CD8-positive, alpha-beta memory T cell (primary cell): ENCODE measurements around the gene CASQ2. TPM values are rescaled to one million over a fixed set of nuclear protein-coding genes. Genes with fewer than 3 reads are reported as not detected.

Experiments
- CTCF ChIA-PET: fragments of 350-600 bp; sonication (Branson Sonifier 250); formaldehyde crosslinking; loops from one replicate; lab custom pipeline; 2021; ENCODE audit warnings: antibody characterized with exemption; lab: Charles Lee
- POLR2A ChIA-PET: fragments of 350-600 bp; sonication (Branson Sonifier 250); formaldehyde crosslinking; loops from one replicate; lab custom pipeline; 2021; ENCODE audit warnings: antibody characterized with exemption; lab: Charles Lee
- DNase-seq, 5 donors: peaks; one replicate each; pipeline versions ENCODE4 v3.0.0 to v3.0.0-alpha.2; 2020 to 2022; ENCODE audit warnings: mixed read lengths in 1 of 5
- H3K27ac ChIP-seq: one replicate; pipeline ENCODE4 v1.7.0; 2013; ENCODE audit warnings: low read depth, mild to moderate bottlenecking, low read length, moderate library complexity
- H3K27me3 ChIP-seq: 2 replicates; pipeline ENCODE4 v1.7.0; 2013; ENCODE audit warnings: low read length, mild to moderate bottlenecking; ENCODE audit not compliant: insufficient read depth, poor library complexity, severe bottlenecking
- H3K36me3 ChIP-seq: 2 replicates; pipeline ENCODE4 v1.7.0; 2013; ENCODE audit warnings: mild to moderate bottlenecking, low read length, moderate library complexity; ENCODE audit not compliant: insufficient read depth
- H3K4me1 ChIP-seq: 2 replicates; pipeline ENCODE4 v1.7.0; 2013; ENCODE audit warnings: mild to moderate bottlenecking, low read length, moderate library complexity; ENCODE audit not compliant: insufficient read depth
- H3K4me3 ChIP-seq: 2 replicates; pipeline ENCODE4 v1.7.0; 2013; ENCODE audit warnings: mild to moderate bottlenecking, low read length
- H3K9me3 ChIP-seq: 2 replicates; pipeline ENCODE4 v1.7.0; 2013; ENCODE audit warnings: mild to moderate bottlenecking, low read length
- H3K27ac Mint-ChIP-seq, 8 donors: one replicate each; pipeline ENCODE4 v1.8.0; 2020 to 2021; ENCODE audit warnings: mixed read lengths in 8 of 8, mild to moderate bottlenecking in 6 of 8, inconsistent platforms in 3 of 8, moderate library complexity in 3 of 8
- H3K27me3 Mint-ChIP-seq, 2 donors: one replicate each; pipeline ENCODE4 v1.8.0; 2020 to 2021; ENCODE audit warnings: mixed read lengths in 2 of 2, mild to moderate bottlenecking in 1 of 2, moderate library complexity in 1 of 2
- H3K36me3 Mint-ChIP-seq, 3 donors: one replicate each; pipeline ENCODE4 v1.8.0; 2020 to 2021; ENCODE audit warnings: mixed read lengths in 3 of 3, inconsistent platforms in 1 of 3, mild to moderate bottlenecking in 1 of 3
- H3K4me1 Mint-ChIP-seq, 3 donors: one replicate each; pipeline ENCODE4 v1.8.0; 2020 to 2021; ENCODE audit warnings: mixed read lengths in 3 of 3, inconsistent platforms in 1 of 3, mild to moderate bottlenecking in 1 of 3
- H3K4me3 Mint-ChIP-seq, 7 donors: one replicate each; pipeline ENCODE4 v1.8.0; 2020 to 2021; ENCODE audit warnings: mixed read lengths in 7 of 7, mild to moderate bottlenecking in 6 of 7, moderate library complexity in 4 of 7, inconsistent platforms in 2 of 7
- H3K9me3 Mint-ChIP-seq, 5 donors: one replicate each; pipeline ENCODE4 v1.8.0; 2020 to 2022; ENCODE audit warnings: mixed read lengths in 5 of 5, mild to moderate bottlenecking in 3 of 5, moderate library complexity in 2 of 5, inconsistent platforms in 1 of 5
- polyA plus RNA-seq: library from polyadenylated mRNA; unstranded; fragments of 300-500 nt; fragmentation: Illumina TruSeq; gene quantifications from one replicate; pipeline ENCODE4 v1.2.3, GENCODE V29; 2021
- total RNA-seq, 2 experiments: library from RNA; stranded (reverse); gene quantifications; one replicate each; pipeline ENCODE4 v1.2.3, GENCODE V29; 2021

CASQ2 gene
- total and polyA plus RNA-seq, 3 experiments from 2014 or later, result not detected

- Histone ChIP-seq H3K27ac (no peak overlapping the region), H3K4me3 (no peak overlapping the region), H3K27me3 (no peaks in the 10 kb centered on the region), H3K36me3 (no peaks in the 10 kb centered on the region), H3K4me1 (no peaks in the 10 kb centered on the region), H3K9me3 (no peaks in the 10 kb centered on the region)
- peak overlapping the region in 1 of 8 donors; percentile 43 for H3K27ac Mint-ChIP-seq
- no peak for DNase-seq
- H3K36me3 Mint-ChIP-seq, result peaks cover 0 to 5% (median 1%) of the 10 kb centered on the region in 3 donors
- H3K4me3 Mint-ChIP-seq, result no peak overlapping the region
- peaks cover 0 to 8% (median 0%) of the 10 kb centered on the region in 3 donors for H3K4me1 Mint-ChIP-seq
- ChIA-PET POLR2A (no interaction called here), CTCF (interaction anchor here (1.0 kb wide), 1 partner anchor 11 kb away, joined by 4 read pairs; no protein-coding TSS in a partner anchor)
- H3K9me3 Mint-ChIP-seq, result no peaks in the 10 kb centered on the region
- no peaks in the 10 kb centered on the region for H3K27me3 Mint-ChIP-seq
Observed at GRCh38 chr1:115661157-115661556, 107.4 kb downstream of the CASQ2 start.

- no peaks in the 10 kb centered on the region for H3K9me3 ChIP-seq
- H3K36me3 Mint-ChIP-seq, result peaks cover 0 to 5% (median 1%) of the 10 kb centered on the region in 3 donors
- no peak overlapping the region for H3K27ac Mint-ChIP-seq
- ChIA-PET POLR2A (no interaction called here), CTCF (interaction anchor here (1.0 kb wide), 1 partner anchor 12 kb away, joined by 4 read pairs; no protein-coding TSS in a partner anchor)
- no peaks in the 10 kb centered on the region for H3K27me3 ChIP-seq
- H3K4me3 Mint-ChIP-seq, result no peak overlapping the region
- H3K27ac ChIP-seq, result no peak overlapping the region
- H3K36me3 ChIP-seq, result no peaks in the 10 kb centered on the region
- no peaks in the 10 kb centered on the region for H3K9me3 Mint-ChIP-seq
- no peaks in the 10 kb centered on the region for H3K27me3 Mint-ChIP-seq
- DNase-seq, result no peak
- no peaks in the 10 kb centered on the region for H3K4me1 ChIP-seq
- H3K4me1 Mint-ChIP-seq, result peaks cover 0 to 8% (median 3%) of the 10 kb centered on the region in 3 donors
- no peak overlapping the region for H3K4me3 ChIP-seq
Observed at GRCh38 chr1:115660151-115660550, 108.4 kb downstream of the CASQ2 start.

- Mint-ChIP-seq H3K27ac (no peak overlapping the region), H3K36me3 (peaks cover 0 to 1% (median 0%) of the 10 kb centered on the region in 3 donors), H3K4me1 (peaks cover 0 to 8% (median 3%) of the 10 kb centered on the region in 3 donors), H3K4me3 (no peak overlapping the region), H3K27me3 (no peaks in the 10 kb centered on the region), H3K9me3 (no peaks in the 10 kb centered on the region)
- Histone ChIP-seq H3K27me3 (no peaks in the 10 kb centered on the region), H3K27ac (no peak overlapping the region), H3K9me3 (no peaks in the 10 kb centered on the region), H3K36me3 (no peaks in the 10 kb centered on the region), H3K4me1 (no peaks in the 10 kb centered on the region), H3K4me3 (no peak overlapping the region)
- no peak for DNase-seq
- CTCF ChIA-PET, result no interaction called here
- POLR2A ChIA-PET, result no interaction called here
Observed at GRCh38 chr1:115658646-115659045, 109.9 kb downstream of the CASQ2 start.

GRCh38 chr1:115656461-115657077 lies 111.9 kb downstream of the CASQ2 start:
- no peaks in the 10 kb centered on the region for H3K27me3 Mint-ChIP-seq
- peaks cover 0 to 8% (median 3%) of the 10 kb centered on the region in 3 donors for H3K4me1 Mint-ChIP-seq
- H3K9me3 Mint-ChIP-seq, result no peaks in the 10 kb centered on the region
- DNase-seq, result no peak
- no peaks in the 10 kb centered on the region for H3K36me3 ChIP-seq
- no peak overlapping the region for H3K4me3 ChIP-seq
- no peaks in the 10 kb centered on the region for H3K9me3 ChIP-seq
- no peaks in the 10 kb centered on the region for H3K4me1 ChIP-seq
- no peaks in the 10 kb centered on the region for H3K27me3 ChIP-seq
- ChIA-PET POLR2A (no interaction called here), CTCF (no interaction called here)
- H3K27ac Mint-ChIP-seq, result no peak overlapping the region
- H3K27ac ChIP-seq, result no peak overlapping the region
- no peak overlapping the region for H3K4me3 Mint-ChIP-seq
- peaks cover 0 to 3% (median 1%) of the 10 kb centered on the region in 3 donors for H3K36me3 Mint-ChIP-seq

GRCh38 chr1:115655916-115656315 lies 112.6 kb downstream of the CASQ2 start:
- Histone ChIP-seq H3K4me1 (no peaks in the 10 kb centered on the region), H3K27ac (no peak overlapping the region), H3K9me3 (no peaks in the 10 kb centered on the region), H3K27me3 (no peaks in the 10 kb centered on the region), H3K4me3 (no peak overlapping the region), H3K36me3 (no peaks in the 10 kb centered on the region)
- Mint-ChIP-seq H3K36me3 (peaks cover 0 to 3% (median 1%) of the 10 kb centered on the region in 3 donors), H3K27ac (no peak overlapping the region), H3K9me3 (no peaks in the 10 kb centered on the region), H3K4me1 (peaks cover 0 to 8% (median 3%) of the 10 kb centered on the region in 3 donors), H3K27me3 (no peaks in the 10 kb centered on the region), H3K4me3 (no peak overlapping the region)
- ChIA-PET CTCF (no interaction called here), POLR2A (no interaction called here)
- no peak for DNase-seq

GRCh38 chr1:115655306-115655663 lies 113.2 kb downstream of the CASQ2 start:
- Mint-ChIP-seq H3K4me1 (peaks cover 0 to 8% (median 3%) of the 10 kb centered on the region in 3 donors), H3K27me3 (no peaks in the 10 kb centered on the region), H3K9me3 (no peaks in the 10 kb centered on the region), H3K36me3 (peaks cover 0 to 3% (median 1%) of the 10 kb centered on the region in 3 donors), H3K4me3 (no peak overlapping the region), H3K27ac (no peak overlapping the region)
- Histone ChIP-seq H3K36me3 (no peaks in the 10 kb centered on the region), H3K4me3 (no peak overlapping the region), H3K27ac (peak overlapping the region; percentile 22), H3K4me1 (no peaks in the 10 kb centered on the region), H3K27me3 (no peaks in the 10 kb centered on the region), H3K9me3 (no peaks in the 10 kb centered on the region)
- POLR2A ChIA-PET, result no interaction called here
- DNase-seq, result no peak
- CTCF ChIA-PET, result no interaction called here

GRCh38 chr1:115654663-115655305 lies 113.7 kb downstream of the CASQ2 start:
- Histone ChIP-seq H3K27ac (peak overlapping the region; percentile 22), H3K36me3 (no peaks in the 10 kb centered on the region), H3K9me3 (no peaks in the 10 kb centered on the region), H3K27me3 (no peaks in the 10 kb centered on the region), H3K4me3 (no peak overlapping the region), H3K4me1 (no peaks in the 10 kb centered on the region)
- POLR2A ChIA-PET, result no interaction called here
- Mint-ChIP-seq H3K27me3 (no peaks in the 10 kb centered on the region), H3K4me3 (no peak overlapping the region), H3K4me1 (peaks cover 0 to 8% (median 3%) of the 10 kb centered on the region in 3 donors), H3K27ac (peak overlapping the region in 1 of 8 donors; percentile 65), H3K9me3 (no peaks in the 10 kb centered on the region), H3K36me3 (peaks cover 0 to 3% (median under 1%) of the 10 kb centered on the region in 3 donors)
- CTCF ChIA-PET, result no interaction called here
- DNase-seq, result no peak

GRCh38 chr1:115654125-115654524 lies 114.4 kb downstream of the CASQ2 start:
- H3K36me3 Mint-ChIP-seq, result peaks cover 0 to 3% (median 0%) of the 10 kb centered on the region in 3 donors
- Histone ChIP-seq H3K4me1 (no peaks in the 10 kb centered on the region), H3K36me3 (no peaks in the 10 kb centered on the region), H3K27ac (no peak overlapping the region), H3K27me3 (no peaks in the 10 kb centered on the region), H3K4me3 (no peak overlapping the region), H3K9me3 (no peaks in the 10 kb centered on the region)
- POLR2A ChIA-PET, result no interaction called here
- no peak for DNase-seq
- no peak overlapping the region for H3K4me3 Mint-ChIP-seq
- CTCF ChIA-PET, result no interaction called here
- H3K4me1 Mint-ChIP-seq, result peaks cover 0 to 8% (median 3%) of the 10 kb centered on the region in 3 donors
- no peaks in the 10 kb centered on the region for H3K27me3 Mint-ChIP-seq
- H3K27ac Mint-ChIP-seq, result no peak overlapping the region
- no peaks in the 10 kb centered on the region for H3K9me3 Mint-ChIP-seq
